ENCODE results near the gene HSD17B4. TPM values are rescaled to one million over a fixed set of nuclear protein-coding genes. Genes with fewer than 3 reads are reported as not detected.
"Not testable (repeated sequence)": the region's sequence is repeated elsewhere in the genome, so short reads cannot be mapped to it uniquely, and the experiment has no call there.

The HSD17B4 gene
- polyA plus RNA-seq, 4 donors = 129 to 424 (median 237) TPM

DNA sequence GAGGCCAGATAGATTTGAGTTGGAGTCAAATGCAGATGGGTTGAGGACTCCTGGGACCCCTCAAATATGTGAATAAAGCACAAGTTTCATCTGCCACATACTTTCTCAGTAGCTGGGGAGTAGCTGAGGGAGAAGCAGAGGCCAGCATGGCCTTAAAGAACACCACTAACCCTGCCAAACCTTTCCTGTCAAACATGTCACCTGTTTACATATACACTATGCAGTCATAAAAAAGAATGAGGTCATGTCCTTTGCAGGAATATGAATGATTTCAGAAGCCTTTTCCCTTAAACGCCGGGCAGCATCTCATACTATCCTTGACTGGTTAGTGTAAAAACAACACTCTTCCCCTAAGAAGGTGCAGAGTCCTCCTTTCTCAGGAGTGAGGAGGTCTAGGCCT lies 25.2 kb upstream of the HSD17B4 start:
- no peaks in the 10 kb centered on the region for H3K36me3 ChIP-seq (ENCODE audit: control insufficient read depth in 3 of 3, insufficient read depth in 2 of 3, low read depth in 1 of 3, low read length in 3 of 3)
- DNase-seq = no peak
- FAIRE-seq = no peak
- WGBS, 3 donors = 66 to 93% (median 77%) methylated on average over 2 of the region's 2 CpGs
- no peak overlapping the region for H3K4me3 ChIP-seq (ENCODE audit: low read depth in 1 of 3, low read length in 3 of 3)
- H3K27ac ChIP-seq (ENCODE audit: low read depth in 1 of 3, low read length in 2 of 3) = no peak overlapping the region
- H3K4me1 ChIP-seq (ENCODE audit: control insufficient read depth in 3 of 3, insufficient read depth in 2 of 3, low read depth in 1 of 3, low read length in 2 of 3) = peaks cover 0 to 2% (median 0%) of the 10 kb centered on the region in 3 donors
- H3K9me3 ChIP-seq (ENCODE audit: control insufficient read depth in 2 of 2, insufficient read depth in 1 of 2, low read depth in 1 of 2, low read length in 1 of 2) = peaks cover 0 to 2% of the 10 kb centered on the region in 2 donors
- no peaks in the 10 kb centered on the region for H3K27me3 ChIP-seq (ENCODE audit: control insufficient read depth in 3 of 3, insufficient read depth in 3 of 3, low read length in 3 of 3)

GRCh38 chr5:119427596-119427995 lies 24.7 kb upstream of the HSD17B4 start:
- H3K27me3 ChIP-seq (ENCODE audit: control insufficient read depth in 3 of 3, insufficient read depth in 3 of 3, low read length in 3 of 3); H3K4me3 ChIP-seq (ENCODE audit: low read depth in 1 of 3, low read length in 3 of 3); H3K27ac ChIP-seq (ENCODE audit: low read depth in 1 of 3, low read length in 2 of 3); H3K9me3 ChIP-seq (ENCODE audit: control insufficient read depth in 2 of 2, insufficient read depth in 1 of 2, low read depth in 1 of 2, low read length in 1 of 2); DNase-seq; H3K4me1 ChIP-seq (ENCODE audit: control insufficient read depth in 3 of 3, insufficient read depth in 2 of 3, low read depth in 1 of 3, low read length in 2 of 3); H3K36me3 ChIP-seq (ENCODE audit: control insufficient read depth in 3 of 3, insufficient read depth in 2 of 3, low read depth in 1 of 3, low read length in 3 of 3); FAIRE-seq: not testable (repeated sequence)
- WGBS, 3 donors = 48 to 52% (median 50%) methylated on average over 4 of the region's 4 CpGs

DNA sequence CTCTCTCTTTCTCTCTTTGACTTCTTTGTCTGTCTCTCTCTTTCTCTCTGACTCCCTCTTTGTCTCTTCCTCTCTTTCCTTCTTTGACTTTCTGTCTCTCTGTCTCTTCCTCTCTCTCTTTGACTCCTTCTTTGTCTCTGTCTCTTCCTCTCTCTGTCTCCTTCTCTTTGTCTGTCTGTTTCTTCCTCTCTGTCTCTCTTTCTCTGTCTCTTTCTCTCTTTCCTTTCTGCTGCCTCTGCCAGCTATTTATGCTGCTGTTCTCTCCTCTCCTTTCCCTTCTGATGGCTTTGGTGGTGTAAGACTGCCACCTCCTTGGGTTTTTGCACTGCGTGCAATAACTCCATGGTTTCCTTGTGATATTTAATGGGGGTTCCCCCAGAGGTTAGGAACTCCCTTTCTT lies 24.1 kb upstream of the HSD17B4 start:
- WGBS, 3 donors = 41 to 92% (median 63%) methylated on average over 1 of the region's 1 CpG
- DNase-seq; H3K27me3 ChIP-seq (ENCODE audit: control insufficient read depth in 3 of 3, insufficient read depth in 3 of 3, low read length in 3 of 3); H3K4me3 ChIP-seq (ENCODE audit: low read depth in 1 of 3, low read length in 3 of 3); H3K9me3 ChIP-seq (ENCODE audit: control insufficient read depth in 2 of 2, insufficient read depth in 1 of 2, low read depth in 1 of 2, low read length in 1 of 2); H3K4me1 ChIP-seq (ENCODE audit: control insufficient read depth in 3 of 3, insufficient read depth in 2 of 3, low read depth in 1 of 3, low read length in 2 of 3); H3K27ac ChIP-seq (ENCODE audit: low read depth in 1 of 3, low read length in 2 of 3); H3K36me3 ChIP-seq (ENCODE audit: control insufficient read depth in 3 of 3, insufficient read depth in 2 of 3, low read depth in 1 of 3, low read length in 3 of 3); FAIRE-seq: not testable (repeated sequence)

DNA sequence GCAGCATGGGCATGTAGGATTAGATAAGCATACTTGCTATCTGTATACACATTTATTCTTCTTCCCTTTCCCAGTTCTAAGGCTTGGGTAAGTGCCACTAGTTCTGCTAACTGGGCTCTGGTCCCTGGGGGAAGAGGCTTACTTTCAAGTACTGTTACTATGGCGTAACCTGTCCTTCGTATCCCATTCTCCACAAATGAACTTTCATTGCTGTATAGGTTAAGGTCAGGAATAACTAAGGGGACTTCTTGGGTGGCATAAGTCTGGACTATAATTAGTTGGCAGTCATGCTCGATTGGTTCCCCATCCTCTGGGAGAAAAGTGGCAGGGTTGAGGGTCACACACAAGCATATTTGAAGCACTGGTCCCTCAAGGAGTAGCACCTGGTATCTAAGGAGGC lies 23.7 kb upstream of the HSD17B4 start:
- H3K4me1 ChIP-seq (ENCODE audit: control insufficient read depth in 3 of 3, insufficient read depth in 2 of 3, low read depth in 1 of 3, low read length in 2 of 3) = not testable (repeated sequence)

DNA sequence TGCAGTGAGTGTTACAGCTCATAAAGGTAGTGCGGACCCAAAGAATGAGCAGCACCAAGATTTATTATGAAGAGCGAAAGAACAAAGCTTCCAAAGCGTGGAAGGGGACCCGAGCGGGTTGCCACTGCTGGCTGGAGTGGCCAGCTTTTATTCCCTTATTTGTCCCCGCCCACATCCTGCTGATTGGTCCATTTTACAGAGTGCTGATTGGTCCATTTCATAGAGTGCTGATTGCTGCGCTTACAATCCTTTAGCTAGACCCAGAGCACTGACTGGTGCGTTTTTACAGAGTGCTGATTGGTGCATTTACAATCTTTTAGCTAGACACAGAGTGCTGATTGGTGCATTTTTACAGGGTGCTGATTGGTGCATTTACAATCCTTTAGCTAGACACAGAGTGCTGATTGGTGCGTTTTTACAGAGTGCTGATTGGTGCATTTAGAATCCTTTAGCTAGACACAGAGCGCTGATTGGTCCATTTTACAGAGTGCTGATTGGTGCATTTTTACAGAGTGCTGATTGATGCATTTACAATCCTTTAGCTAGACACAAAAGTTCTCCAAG lies 19.5 kb upstream of the HSD17B4 start:
- not testable (repeated sequence) for H3K4me3 ChIP-seq (ENCODE audit: low read depth in 1 of 3, low read length in 3 of 3); H3K36me3 ChIP-seq (ENCODE audit: control insufficient read depth in 3 of 3, insufficient read depth in 2 of 3, low read depth in 1 of 3, low read length in 3 of 3); H3K27me3 ChIP-seq (ENCODE audit: control insufficient read depth in 3 of 3, insufficient read depth in 3 of 3, low read length in 3 of 3); H3K27ac ChIP-seq (ENCODE audit: low read depth in 1 of 3, low read length in 2 of 3); H3K4me1 ChIP-seq (ENCODE audit: control insufficient read depth in 3 of 3, insufficient read depth in 2 of 3, low read depth in 1 of 3, low read length in 2 of 3); DNase-seq; FAIRE-seq
- H3K9me3 ChIP-seq (ENCODE audit: control insufficient read depth in 2 of 2, insufficient read depth in 1 of 2, low read depth in 1 of 2, low read length in 1 of 2) = peaks cover 0 to 15% of the 10 kb centered on the region in 2 donors
- WGBS, 3 donors = 87 to 90% (median 89%) methylated on average over 10 of the region's 10 CpGs

More for the DNA sequence above, 23.7 kb upstream of the HSD17B4 start:
- DNase-seq; H3K36me3 ChIP-seq (ENCODE audit: control insufficient read depth in 3 of 3, insufficient read depth in 2 of 3, low read depth in 1 of 3, low read length in 3 of 3); H3K27me3 ChIP-seq (ENCODE audit: control insufficient read depth in 3 of 3, insufficient read depth in 3 of 3, low read length in 3 of 3); H3K27ac ChIP-seq (ENCODE audit: low read depth in 1 of 3, low read length in 2 of 3); FAIRE-seq; H3K4me3 ChIP-seq (ENCODE audit: low read depth in 1 of 3, low read length in 3 of 3); H3K9me3 ChIP-seq (ENCODE audit: control insufficient read depth in 2 of 2, insufficient read depth in 1 of 2, low read depth in 1 of 2, low read length in 1 of 2): not testable (repeated sequence)
- WGBS, 3 donors = 69 to 76% (median 73%) methylated on average over 3 of the region's 3 CpGs

- no peak overlapping the region for H3K27ac ChIP-seq (ENCODE audit: low read depth in 1 of 3, low read length in 2 of 3)
- 52 to 55% (median 54%) methylated on average over 8 of the region's 8 CpGs for WGBS, 3 donors
- no peak overlapping the region for H3K4me3 ChIP-seq (ENCODE audit: low read depth in 1 of 3, low read length in 3 of 3)
- DNase-seq (peak; percentile 41 to 43), FAIRE-seq (no peak)
- no peaks in the 10 kb centered on the region for H3K27me3 ChIP-seq (ENCODE audit: control insufficient read depth in 3 of 3, insufficient read depth in 3 of 3, low read length in 3 of 3)
- H3K36me3 ChIP-seq (ENCODE audit: control insufficient read depth in 3 of 3, insufficient read depth in 2 of 3, low read depth in 1 of 3, low read length in 3 of 3) = no peaks in the 10 kb centered on the region
- H3K4me1 ChIP-seq (ENCODE audit: control insufficient read depth in 3 of 3, insufficient read depth in 2 of 3, low read depth in 1 of 3, low read length in 2 of 3) = no peaks in the 10 kb centered on the region
- H3K9me3 ChIP-seq (ENCODE audit: control insufficient read depth in 2 of 2, insufficient read depth in 1 of 2, low read depth in 1 of 2, low read length in 1 of 2) = peaks cover 0 to 15% of the 10 kb centered on the region in 2 donors
Observed at GRCh38 chr5:119435436-119436132, 16.7 kb upstream of the HSD17B4 start.

DNA sequence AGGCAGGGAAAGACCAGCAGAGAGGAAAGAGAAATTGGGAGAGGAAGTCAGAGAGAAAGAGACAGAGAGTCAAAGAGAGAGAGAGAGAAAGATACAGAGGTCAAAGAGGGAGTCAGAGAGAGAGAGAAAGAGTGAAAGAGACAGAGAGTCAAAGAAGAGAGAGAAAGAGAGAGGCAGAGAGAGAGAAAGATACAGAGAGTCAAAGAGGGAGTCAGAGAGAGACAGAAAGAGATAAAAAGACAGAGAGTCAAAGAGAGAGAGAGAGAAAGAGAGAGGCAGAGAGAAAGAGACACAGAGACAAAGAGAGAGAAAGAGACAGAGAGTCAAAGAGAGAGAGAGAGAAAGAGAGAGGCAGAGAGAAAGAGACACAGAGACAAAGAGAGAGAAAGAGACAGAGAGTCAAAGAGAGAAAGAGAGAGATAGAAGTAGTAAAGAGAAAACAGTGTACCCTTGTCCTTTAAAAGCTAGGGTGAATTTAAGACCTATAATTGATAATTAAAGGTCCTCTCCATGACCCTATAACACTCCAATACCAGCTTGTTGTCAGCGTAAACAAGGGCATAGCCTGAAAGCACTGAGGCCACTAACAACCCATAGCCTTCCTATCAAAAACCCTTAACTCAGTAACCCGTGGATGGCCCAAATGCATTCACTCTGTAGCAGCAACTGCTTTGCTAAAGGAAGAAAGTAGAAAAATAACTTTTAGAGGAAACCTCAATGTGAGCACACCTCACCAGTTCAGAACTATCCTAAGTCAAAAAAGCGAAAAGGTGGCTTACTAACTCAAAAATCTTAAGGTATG lies 14.3 kb upstream of the HSD17B4 start:
- not testable (repeated sequence) for H3K27me3 ChIP-seq (ENCODE audit: control insufficient read depth in 3 of 3, insufficient read depth in 3 of 3, low read length in 3 of 3); H3K36me3 ChIP-seq (ENCODE audit: control insufficient read depth in 3 of 3, insufficient read depth in 2 of 3, low read depth in 1 of 3, low read length in 3 of 3); H3K9me3 ChIP-seq (ENCODE audit: control insufficient read depth in 2 of 2, insufficient read depth in 1 of 2, low read depth in 1 of 2, low read length in 1 of 2); DNase-seq; H3K27ac ChIP-seq (ENCODE audit: low read depth in 1 of 3, low read length in 2 of 3); FAIRE-seq; H3K4me3 ChIP-seq (ENCODE audit: low read depth in 1 of 3, low read length in 3 of 3); H3K4me1 ChIP-seq (ENCODE audit: control insufficient read depth in 3 of 3, insufficient read depth in 2 of 3, low read depth in 1 of 3, low read length in 2 of 3)
- WGBS, 3 donors = 79 to 86% (median 84%) methylated on average over 3 of the region's 3 CpGs

DNA sequence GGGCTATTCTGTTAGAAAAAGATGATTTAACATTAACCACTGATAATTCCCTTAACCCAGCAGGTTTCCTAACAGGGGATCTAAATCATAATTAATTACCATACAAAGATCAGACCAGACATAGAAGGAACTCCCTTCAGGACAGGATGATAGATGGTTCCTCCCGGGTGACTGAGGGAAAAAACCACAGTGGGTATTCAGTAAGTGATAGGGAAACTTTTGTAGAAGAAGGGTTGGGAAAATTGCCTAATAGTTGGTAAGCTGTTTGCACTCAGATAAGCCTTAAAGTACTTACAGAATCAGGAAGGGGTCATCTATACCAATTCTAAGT lies 13.7 kb upstream of the HSD17B4 start:
- not testable (repeated sequence) for H3K36me3 ChIP-seq (ENCODE audit: control insufficient read depth in 3 of 3, insufficient read depth in 2 of 3, low read depth in 1 of 3, low read length in 3 of 3); H3K4me3 ChIP-seq (ENCODE audit: low read depth in 1 of 3, low read length in 3 of 3); H3K4me1 ChIP-seq (ENCODE audit: control insufficient read depth in 3 of 3, insufficient read depth in 2 of 3, low read depth in 1 of 3, low read length in 2 of 3); DNase-seq; H3K27ac ChIP-seq (ENCODE audit: low read depth in 1 of 3, low read length in 2 of 3); FAIRE-seq; H3K27me3 ChIP-seq (ENCODE audit: control insufficient read depth in 3 of 3, insufficient read depth in 3 of 3, low read length in 3 of 3); H3K9me3 ChIP-seq (ENCODE audit: control insufficient read depth in 2 of 2, insufficient read depth in 1 of 2, low read depth in 1 of 2, low read length in 1 of 2)
- WGBS, 3 donors = 16 to 31% (median 21%) methylated on average over 1 of the region's 1 CpG
